Measurements from ENCODE around the gene TMEM59L. TPM values are rescaled to one million over a fixed set of nuclear protein-coding genes. Genes with fewer than 3 reads are reported as not detected.
A peak's percentile ranks its signal among the peaks of the same experiment; 100 is the strongest.
"Not testable (repeated sequence)": the region's sequence is repeated elsewhere in the genome, so short reads cannot be mapped to it uniquely, and the experiment has no call there.

The TMEM59L gene
- total RNA-seq, 2 experiments from 2014 or later, result not detected

DNA sequence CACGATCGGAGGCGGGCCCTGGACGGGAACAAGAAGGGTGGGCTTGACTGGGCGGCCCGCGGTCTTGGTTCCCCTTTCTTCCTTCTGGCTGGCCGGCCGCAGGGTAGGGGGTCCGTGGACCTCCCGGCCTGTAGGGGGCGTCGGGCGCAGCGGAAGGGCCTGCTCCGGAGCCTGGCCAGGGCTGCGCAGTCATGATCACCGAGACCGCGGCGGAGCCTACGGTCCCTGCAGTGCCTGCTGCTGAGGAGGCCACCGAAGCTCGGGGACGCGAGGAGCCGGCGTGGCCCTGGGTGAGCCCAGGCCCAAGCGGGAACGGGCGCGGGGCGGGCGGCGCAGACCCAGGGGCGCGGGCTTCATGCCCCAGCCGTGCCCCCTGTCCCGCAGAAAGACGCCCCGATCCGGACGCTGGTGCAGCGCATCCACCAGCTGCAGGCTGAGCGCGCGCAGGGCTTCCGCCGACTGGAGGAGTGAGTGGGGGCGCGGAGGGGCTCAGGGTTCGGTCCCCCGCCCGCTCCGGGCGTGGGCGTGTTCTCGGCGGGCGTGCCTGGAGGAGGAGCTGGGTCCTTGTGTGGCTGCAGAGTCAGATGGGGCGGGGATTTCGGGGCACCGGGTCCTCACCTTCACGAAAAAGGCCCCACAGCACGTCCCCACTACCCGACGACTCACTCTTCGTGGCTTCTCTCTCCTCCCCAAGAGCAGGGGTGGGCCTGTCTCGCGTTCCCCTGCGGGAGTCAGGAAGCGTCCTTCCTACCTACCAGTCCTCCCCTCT, 23.9 kb upstream of the TMEM59L start, which contains the start of gene REX1BD:
Gene REX1BD (plus strand): TSS at position 188 of the 769 bp plus-strand sequence. CDS start 4 bp downstream, at position 192.
- ATAC-seq (peak; percentile 82), DNase-seq (peak; percentile 91)
- peaks cover 47% of the 10 kb centered on the region for H3K4me1 Mint-ChIP-seq
- H3K27me3 Mint-ChIP-seq, result no peaks in the 10 kb centered on the region
- H3K27ac Mint-ChIP-seq, result peak within 1 kb of the TSS; percentile 94
- peak within 1 kb of the TSS; percentile 77 for H3K4me3 Mint-ChIP-seq
- H3K36me3 Mint-ChIP-seq, result peaks cover 3% of the 10 kb centered on the region
- H3K9me3 Mint-ChIP-seq (ENCODE audit: low read depth), result no peaks in the 10 kb centered on the region
- CTCF ChIA-PET, result interaction anchor here (0.6 to 5.4 kb wide), 42 partner anchors 9 to 1122 kb away, joined by 3 to 67 read pairs (median 4); partner anchors contain the start of genes COPE, DDX49, ELL and FKBP8

DNA sequence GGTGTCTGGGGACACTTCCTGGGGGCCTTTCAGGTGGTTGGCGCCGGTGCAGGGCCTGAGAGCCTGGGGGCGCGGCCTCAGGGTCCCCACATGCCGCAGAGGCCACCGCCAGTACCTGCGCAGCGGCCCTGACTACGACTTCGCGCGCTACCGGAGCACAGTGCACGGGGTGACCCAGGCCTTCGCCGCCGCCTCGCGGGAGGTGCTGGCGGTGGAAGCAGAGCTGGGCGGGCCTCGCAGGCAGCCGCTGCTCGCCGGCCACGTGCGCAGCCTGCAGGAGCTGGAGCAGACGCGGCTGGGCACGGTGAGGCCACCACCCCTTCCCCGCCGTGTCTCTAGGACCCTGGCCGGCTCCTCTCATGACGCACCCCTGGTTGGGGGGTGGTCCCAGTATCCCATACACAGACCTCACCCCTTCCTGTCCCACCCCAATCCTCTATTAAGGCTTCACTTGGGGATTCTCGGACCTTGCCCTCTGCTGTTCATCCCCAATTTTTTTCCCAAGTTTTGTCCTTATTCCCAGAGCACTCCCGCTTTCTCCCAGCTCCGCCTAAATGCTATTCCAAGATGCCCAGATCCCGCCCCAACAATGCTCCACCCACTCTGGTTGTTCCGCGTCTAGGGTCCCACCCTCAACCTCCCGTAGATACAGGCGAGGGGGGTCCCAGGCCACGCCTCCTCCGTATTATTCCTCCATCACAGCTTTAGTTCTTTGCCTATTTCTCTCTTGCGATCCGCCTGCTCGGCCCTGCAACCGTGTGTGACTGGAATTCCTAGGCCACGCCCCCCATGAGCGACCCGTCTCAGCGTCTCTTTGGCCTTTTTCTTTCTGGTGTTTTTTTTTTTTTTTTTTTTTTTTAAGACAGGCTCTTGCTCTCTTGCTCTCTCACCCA, 23.0 kb upstream of the TMEM59L start:
- Mint-ChIP-seq H3K27ac (peak overlapping the region; percentile 94), H3K27me3 (peaks cover under 1% of the 10 kb centered on the region), H3K36me3 (peaks cover 3% of the 10 kb centered on the region), H3K9me3 (ENCODE audit: low read depth) (no peaks in the 10 kb centered on the region), H3K4me3 (peak overlapping the region; percentile 77), H3K4me1 (peaks cover 46% of the 10 kb centered on the region)
- DNase-seq (peak; percentile 87), ATAC-seq (peak; percentile 67)
- CTCF ChIA-PET, result interaction anchor here (0.7 to 5.4 kb wide), 39 partner anchors 8 to 901 kb away, joined by 3 to 67 read pairs (median 5); partner anchors contain the start of genes COPE, DDX49, ELL and FKBP8

DNA sequence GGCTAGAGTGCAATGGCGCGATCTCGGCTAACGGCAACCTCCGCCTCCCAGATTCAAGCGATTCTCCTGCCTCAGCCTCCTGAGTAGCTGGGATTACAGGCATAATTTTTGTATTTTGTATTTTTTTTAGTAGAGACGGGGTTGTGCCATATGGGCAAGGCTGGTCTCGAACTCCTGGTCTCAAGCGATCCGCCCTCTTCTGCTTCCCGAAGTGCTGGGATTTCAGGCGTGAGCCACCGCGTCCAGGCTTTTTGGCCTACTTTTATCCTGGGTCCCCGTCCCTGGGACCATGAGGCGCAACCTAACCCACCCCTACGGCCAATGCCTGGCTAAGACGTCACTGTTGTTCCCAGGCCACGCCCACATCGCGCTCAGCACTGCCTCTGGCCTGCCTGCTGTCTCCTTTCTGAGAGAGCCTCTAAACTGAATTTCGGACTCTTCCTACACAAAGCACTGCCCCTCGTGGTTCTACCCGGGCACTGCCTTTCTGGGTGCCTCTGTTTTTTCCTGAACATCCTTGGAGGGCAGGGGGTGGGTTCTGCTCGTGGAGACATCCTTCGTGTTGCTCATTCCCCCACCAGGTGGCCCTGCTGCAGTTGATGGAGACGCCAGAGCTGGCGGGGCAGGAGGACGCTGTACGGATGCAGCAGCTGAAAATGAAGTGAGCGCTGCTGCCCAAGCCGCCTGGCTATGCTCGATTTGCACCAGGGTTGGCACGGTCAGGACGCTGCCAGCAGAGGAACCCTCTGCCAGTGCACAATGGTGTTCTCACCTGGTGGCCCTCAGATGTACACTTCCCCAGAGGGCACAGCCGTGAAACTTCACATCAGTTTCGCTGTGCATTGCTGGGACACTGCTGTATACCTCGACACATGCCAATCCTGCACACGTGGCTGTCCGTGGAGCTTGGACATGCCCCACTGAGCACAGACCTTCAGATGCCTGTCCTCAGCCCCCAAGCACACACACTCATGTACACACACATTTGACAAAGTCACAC, 22.1 kb upstream of the TMEM59L start:
- DNase-seq (no peak), ATAC-seq (no peak)
- Mint-ChIP-seq H3K4me3 (peak overlapping the region; percentile 77), H3K9me3 (ENCODE audit: low read depth) (no peaks in the 10 kb centered on the region), H3K4me1 (peaks cover 45% of the 10 kb centered on the region), H3K36me3 (peaks cover 3% of the 10 kb centered on the region), H3K27ac (peak overlapping the region; percentile 28), H3K27me3 (peaks cover 5% of the 10 kb centered on the region)
- CTCF ChIA-PET, result interaction anchor here (0.9 to 3.1 kb wide), 10 partner anchors 32 to 900 kb away, joined by 3 to 24 read pairs (median 8); partner anchors contain the start of genes FKBP8 and KXD1

DNA sequence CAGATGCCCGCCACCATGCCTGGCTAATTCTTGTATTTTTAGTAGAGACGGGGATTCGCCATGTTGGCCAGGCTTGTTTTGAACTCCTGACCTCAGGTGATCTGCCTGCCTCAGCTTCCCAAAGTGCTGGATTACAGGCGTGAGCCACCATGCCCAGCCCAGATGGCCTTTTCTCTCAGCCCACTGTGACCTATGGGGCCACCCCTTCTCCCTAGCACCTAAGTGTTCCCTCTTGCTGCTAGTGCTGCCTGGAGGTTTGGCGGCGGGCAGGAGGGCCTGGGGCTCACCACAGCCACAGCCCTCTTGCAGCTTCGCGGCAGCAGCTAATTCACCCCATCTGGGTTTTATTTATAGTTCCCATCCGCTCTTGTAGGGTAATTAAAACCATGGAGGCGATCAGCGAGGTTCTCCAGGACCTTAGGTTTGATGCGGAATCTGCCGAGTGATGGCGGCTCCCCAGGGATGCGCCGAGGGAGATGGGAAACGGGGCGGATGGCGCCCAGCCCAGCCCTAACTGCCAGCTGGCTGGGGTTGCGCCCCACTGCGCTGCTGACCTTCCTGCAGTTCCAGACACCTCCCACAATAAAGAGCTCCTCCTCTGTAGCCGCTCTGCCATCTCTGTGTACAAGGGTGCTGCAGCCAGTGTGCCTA, 20.8 kb upstream of the TMEM59L start:
- no peaks in the 10 kb centered on the region for H3K9me3 Mint-ChIP-seq (ENCODE audit: low read depth)
- peaks cover 34% of the 10 kb centered on the region for H3K4me1 Mint-ChIP-seq
- CTCF ChIA-PET, result interaction anchor here (1.0 to 1.6 kb wide), 3 partner anchors 48 to 264 kb away, joined by 3 to 7 read pairs (median 3); no protein-coding TSS in a partner anchor
- ATAC-seq (no peak), DNase-seq (no peak)
- no peak overlapping the region for H3K4me3 Mint-ChIP-seq
- H3K27ac Mint-ChIP-seq, result no peak overlapping the region
- H3K27me3 Mint-ChIP-seq, result peaks cover 7% of the 10 kb centered on the region
- peaks cover 3% of the 10 kb centered on the region for H3K36me3 Mint-ChIP-seq

DNA sequence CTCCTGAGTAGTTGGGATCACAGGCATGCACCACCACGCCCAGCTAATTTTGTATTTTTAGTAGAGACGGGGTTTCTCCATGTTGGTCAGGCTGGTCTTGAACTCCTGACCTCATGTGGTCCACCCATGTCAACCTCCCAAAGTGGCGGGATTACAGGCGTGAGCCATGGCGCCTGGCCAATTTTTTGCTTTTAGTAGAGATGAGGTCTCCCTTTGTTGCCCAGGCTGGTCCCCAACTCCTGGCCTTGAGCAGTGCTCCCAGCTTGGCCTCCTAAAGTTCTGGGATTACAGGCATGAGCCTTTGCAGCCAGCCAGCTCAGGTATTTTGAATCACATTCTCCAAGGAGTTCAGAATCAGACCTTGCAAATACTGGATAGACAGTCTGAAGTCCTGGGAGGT, 19.9 kb upstream of the TMEM59L start:
- ATAC-seq; H3K27me3 Mint-ChIP-seq; H3K9me3 Mint-ChIP-seq (ENCODE audit: low read depth); H3K4me3 Mint-ChIP-seq; DNase-seq; H3K36me3 Mint-ChIP-seq; H3K27ac Mint-ChIP-seq: not testable (repeated sequence)
- CTCF ChIA-PET, result interaction anchor here (1.0 to 2.7 kb wide), 9 partner anchors 8 to 263 kb away, joined by 3 to 11 read pairs (median 4); partner anchors contain the start of genes KXD1 and UBA52
- peaks cover 31% of the 10 kb centered on the region for H3K4me1 Mint-ChIP-seq

DNA sequence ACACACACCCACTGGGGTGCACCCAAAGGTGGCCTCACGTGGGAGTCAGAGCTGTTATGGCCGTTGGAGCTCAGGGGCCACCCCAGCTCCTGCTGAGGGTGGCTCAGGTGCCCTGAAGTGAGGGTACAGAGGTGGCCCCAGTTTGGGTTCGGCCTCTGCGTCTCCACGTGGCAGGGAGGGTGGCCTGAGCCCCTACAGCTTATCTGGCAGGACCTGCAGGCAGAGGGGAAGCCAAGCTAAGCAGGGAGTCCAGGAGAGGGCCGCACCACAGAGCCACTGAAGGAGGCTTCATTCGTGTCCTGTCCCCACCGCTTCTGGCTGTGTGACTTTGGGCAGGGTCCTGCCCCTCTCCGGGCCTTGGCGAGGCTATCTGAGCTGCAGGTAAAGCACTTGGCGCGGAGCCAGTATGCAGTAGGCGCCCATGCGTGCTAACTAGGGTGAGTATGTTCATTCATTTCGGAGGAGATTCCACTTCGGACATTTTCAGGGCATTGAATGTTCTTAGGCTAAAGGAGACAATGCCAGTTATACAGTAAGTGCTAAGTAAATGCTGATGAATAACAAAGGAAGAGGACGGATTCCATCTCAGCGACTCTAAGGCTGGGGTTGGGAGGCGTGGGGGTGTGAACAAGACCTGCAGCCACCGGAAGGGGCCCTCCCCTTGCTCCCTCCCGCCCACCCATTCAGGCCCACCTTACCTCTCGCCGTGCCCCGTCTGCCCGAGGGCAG, 19.1 kb upstream of the TMEM59L start:
- H3K27me3 Mint-ChIP-seq, result peaks cover 7% of the 10 kb centered on the region
- ATAC-seq, result no peak
- H3K36me3 Mint-ChIP-seq, result peaks cover 3% of the 10 kb centered on the region
- H3K9me3 Mint-ChIP-seq (ENCODE audit: low read depth), result no peaks in the 10 kb centered on the region
- CTCF ChIA-PET, result interaction anchor here (0.6 to 2.7 kb wide), 24 partner anchors 7 to 439 kb away, joined by 3 to 11 read pairs (median 4); partner anchors contain the start of genes COPE, DDX49, FKBP8 and KXD1
- peak overlapping the region; percentile 3 for H3K27ac Mint-ChIP-seq
- H3K4me3 Mint-ChIP-seq, result no peak overlapping the region
- H3K4me1 Mint-ChIP-seq, result peaks cover 24% of the 10 kb centered on the region
- DNase-seq, result no peak

DNA sequence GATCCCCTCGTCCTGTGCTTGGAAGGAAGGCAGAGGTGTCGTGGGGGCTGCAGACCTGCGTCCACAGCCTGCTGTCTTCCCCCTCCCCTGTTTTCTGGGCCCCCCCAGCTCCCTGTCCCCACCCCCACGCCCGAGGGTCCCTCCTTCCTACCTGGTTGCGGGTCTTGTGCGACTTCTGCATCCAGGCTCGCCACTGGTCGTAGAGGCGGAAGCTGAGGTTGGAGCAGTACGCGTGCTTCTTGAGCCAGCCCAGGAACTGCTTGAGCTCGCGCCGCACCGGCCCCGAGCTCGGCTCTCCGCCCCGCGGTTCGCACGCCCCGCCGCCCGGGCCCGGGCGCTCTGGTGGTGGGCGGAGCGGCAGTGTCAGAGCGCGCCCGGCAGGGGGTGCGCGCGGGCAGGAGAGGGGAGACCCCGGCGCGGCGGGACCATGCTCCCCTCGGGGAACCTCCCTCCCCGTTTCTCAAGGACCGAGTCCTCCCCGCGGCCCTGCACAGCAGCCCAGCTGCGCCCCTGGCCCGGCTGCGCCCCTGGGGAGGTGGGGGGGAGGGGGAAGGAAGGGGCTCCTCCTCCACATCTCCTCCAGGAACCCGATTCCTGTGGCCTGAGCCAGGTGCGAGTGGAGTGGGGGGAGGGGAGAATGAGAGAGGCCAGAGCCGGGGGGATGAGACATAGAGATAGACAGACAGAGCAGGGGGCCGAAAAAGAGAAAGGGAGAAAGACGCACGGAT, 18.4 kb upstream of the TMEM59L start:
- Mint-ChIP-seq H3K27me3 (peaks cover 7% of the 10 kb centered on the region), H3K4me3 (peak overlapping the region; percentile 50)
- peak; percentile 72 for ATAC-seq

DNA sequence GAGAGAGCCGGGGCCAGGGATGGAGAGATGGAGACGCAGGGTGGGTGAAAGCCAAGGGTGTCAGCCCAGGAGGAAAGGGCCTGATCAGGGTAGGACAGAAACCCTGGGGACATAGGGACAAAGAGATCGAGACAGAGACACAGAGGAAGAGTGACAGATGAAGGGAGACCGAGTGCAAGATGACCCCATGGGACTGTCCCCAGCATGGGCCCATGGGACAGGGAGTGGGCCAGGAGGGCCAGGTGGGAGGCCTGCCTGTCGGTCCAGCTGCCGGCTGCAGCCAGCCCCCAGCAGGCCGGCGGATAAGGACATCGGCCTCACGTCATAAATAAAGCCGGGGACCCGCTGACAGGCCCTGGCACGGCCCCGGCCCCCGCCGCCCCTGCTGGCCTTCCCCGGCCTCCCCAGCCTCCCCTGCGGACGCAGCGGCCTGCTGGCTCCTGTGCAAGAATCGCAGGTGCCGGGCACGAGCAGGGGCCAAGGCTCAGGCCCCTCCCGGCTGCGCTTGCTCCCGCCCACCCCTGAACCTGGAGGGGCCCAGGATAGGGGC, 17.8 kb upstream of the TMEM59L start:
- peak overlapping the region; percentile 50 for H3K4me3 Mint-ChIP-seq
- H3K36me3 Mint-ChIP-seq, result peaks cover 3% of the 10 kb centered on the region
- no peaks in the 10 kb centered on the region for H3K9me3 Mint-ChIP-seq (ENCODE audit: low read depth)
- peaks cover 20% of the 10 kb centered on the region for H3K4me1 Mint-ChIP-seq
- CTCF ChIA-PET, result interaction anchor here (1.0 to 2.7 kb wide), 10 partner anchors 8 to 252 kb away, joined by 3 to 11 read pairs (median 5); partner anchors contain the start of genes FKBP8, KXD1 and UBA52
- ATAC-seq (no peak), DNase-seq (no peak)
- no peak overlapping the region for H3K27ac Mint-ChIP-seq
- H3K27me3 Mint-ChIP-seq, result peaks cover 7% of the 10 kb centered on the region

More for the DNA sequence above, 18.4 kb upstream of the TMEM59L start:
- DNase-seq, result peak; percentile 71
- peaks cover 3% of the 10 kb centered on the region for H3K36me3 Mint-ChIP-seq
- peaks cover 24% of the 10 kb centered on the region for H3K4me1 Mint-ChIP-seq
- no peak overlapping the region for H3K27ac Mint-ChIP-seq
- CTCF ChIA-PET, result interaction anchor here (0.6 to 2.7 kb wide), 20 partner anchors 8 to 438 kb away, joined by 3 to 11 read pairs (median 4); partner anchors contain the start of genes COPE, DDX49, FKBP8 and KXD1
- H3K9me3 Mint-ChIP-seq (ENCODE audit: low read depth), result no peaks in the 10 kb centered on the region

DNA sequence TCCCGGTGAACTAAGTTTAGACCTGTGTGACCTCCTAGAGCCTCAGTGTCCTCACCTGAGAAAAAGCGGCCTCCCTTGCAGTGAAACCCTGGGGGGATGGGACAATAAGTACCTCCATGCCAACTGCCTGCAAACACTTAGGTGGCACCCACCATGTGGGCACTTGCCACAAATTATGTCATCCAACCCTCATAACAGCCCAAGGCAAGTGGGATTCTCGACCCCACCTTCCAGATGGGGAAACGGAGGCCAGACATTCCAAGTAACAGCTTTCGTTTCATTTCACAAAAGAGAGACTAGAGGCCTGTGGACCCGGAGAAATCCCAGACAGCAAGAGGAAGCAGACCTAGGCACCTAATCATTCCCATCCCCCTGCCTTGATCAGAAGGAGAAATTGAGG, 17.2 kb upstream of the TMEM59L start:
- Mint-ChIP-seq H3K4me1 (peaks cover 17% of the 10 kb centered on the region), H3K36me3 (peaks cover 3% of the 10 kb centered on the region), H3K4me3 (peak overlapping the region; percentile 15), H3K9me3 (ENCODE audit: low read depth) (no peaks in the 10 kb centered on the region), H3K27ac (no peak overlapping the region), H3K27me3 (peaks cover 7% of the 10 kb centered on the region)
- no peak for DNase-seq
- no peak for ATAC-seq
- CTCF ChIA-PET, result interaction anchor here (0.5 to 2.7 kb wide), 4 partner anchors 9 to 252 kb away, joined by 3 to 9 read pairs (median 5); partner anchors contain the start of gene KXD1

DNA sequence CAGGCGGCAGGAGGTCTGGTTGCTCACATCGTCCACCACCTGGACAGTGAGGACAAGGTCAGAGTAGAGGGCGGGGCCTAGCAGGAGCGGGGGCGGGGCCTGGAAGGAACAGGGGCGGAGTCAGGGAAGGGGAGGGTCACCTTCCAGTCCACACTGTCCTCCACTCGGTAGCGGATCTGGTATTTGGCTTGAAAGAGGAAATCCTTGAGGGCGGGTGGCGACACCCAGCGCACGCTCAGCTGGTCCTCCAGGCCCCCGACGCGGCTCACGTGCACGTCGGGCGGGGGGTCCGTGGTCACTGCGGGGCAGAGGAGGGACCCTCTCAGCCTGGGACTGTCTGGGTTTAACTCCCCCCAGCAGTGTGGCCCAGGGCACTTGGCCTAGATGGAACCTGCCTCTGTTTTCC, 15.9 kb upstream of the TMEM59L start:
- Mint-ChIP-seq H3K27ac (no peak overlapping the region), H3K4me1 (peaks cover 15% of the 10 kb centered on the region), H3K27me3 (peaks cover 11% of the 10 kb centered on the region), H3K36me3 (no peaks in the 10 kb centered on the region), H3K9me3 (ENCODE audit: low read depth) (no peaks in the 10 kb centered on the region), H3K4me3 (no peak overlapping the region)
- DNase-seq (no peak), ATAC-seq (no peak)
- CTCF ChIA-PET, result interaction anchor here (1.2 kb wide), 1 partner anchor 250 kb away, joined by 3 read pairs; no protein-coding TSS in a partner anchor

Measured in activated CD8-positive, alpha-beta memory T cell treated with anti-CD3 and anti-CD28 coated beads, Interleukin-2, amount 10 ng/mL, durations not matched to agents 7 days and 5 days (primary cell).